ENCODE data around the gene YIF1B. TPM values are rescaled to one million over a fixed set of nuclear protein-coding genes. Genes with fewer than 3 reads are reported as not detected.

The YIF1B gene
- total RNA-seq, 4 donors from 2014 or later = 15.0 to 24.5 (median 18.4) TPM

GRCh38 chr19:38355728-38356725, 40.3 kb upstream of the YIF1B start:
- H3K27me3 ChIP-seq = peaks cover 62% of the 10 kb centered on the region
- no peaks in the 10 kb centered on the region for H3K36me3 ChIP-seq
- no peaks in the 10 kb centered on the region for H3K9me3 ChIP-seq
- in situ Hi-C loops (cut with MboI; ENCODE audit: low pct_ligation_motif_present in 1 of 4, low pct_unique_long_range_greater_than_20kb in 1 of 4, low sequenced_read_pairs in 3 of 4) (no loop called here), intact Hi-C loops (cut with DNase I; ENCODE audit: low total_unique reads) (no loop called here)
- TF ChIP-seq POLR2A (IDR thresholded peaks at IDR 0.05) (peak; percentile 7), CTCF (IDR thresholded peaks at IDR 0.05) (no peak), EP300 (IDR thresholded peaks at IDR 0.05; ENCODE audit: low read depth) (no peak)
- no peak for DNase-seq
- 75 to 100% methylated on average over 1 to 16 of the region's 16 CpGs for WGBS, 2 donors (ENCODE audit: low coverage in 1 of 2)
- no peak overlapping the region for H3K4me3 ChIP-seq
- no peak overlapping the region for H3K27ac ChIP-seq
- peaks cover 0 to under 1% (median 0%) of the 10 kb centered on the region in 4 donors for H3K4me1 ChIP-seq

GRCh38 chr19:38352611-38353010, 36.9 kb upstream of the YIF1B start:
- intact Hi-C loops (cut with DNase I; ENCODE audit: low total_unique reads) (no loop called here), in situ Hi-C loops (cut with MboI; ENCODE audit: low pct_ligation_motif_present in 1 of 4, low pct_unique_long_range_greater_than_20kb in 1 of 4, low sequenced_read_pairs in 3 of 4) (no loop called here)
- Histone ChIP-seq H3K27ac (no peak overlapping the region), H3K9me3 (no peaks in the 10 kb centered on the region), H3K4me1 (no peaks in the 10 kb centered on the region), H3K36me3 (no peaks in the 10 kb centered on the region), H3K4me3 (no peak overlapping the region), H3K27me3 (peaks cover 27% of the 10 kb centered on the region)
- WGBS, 2 donors (ENCODE audit: low coverage in 1 of 2) = 72 to 76% methylated on average over 4 to 8 of the region's 8 CpGs
- DNase-seq = no peak
- TF ChIP-seq CTCF (IDR thresholded peaks at IDR 0.05) (no peak), POLR2AphosphoS5 (IDR thresholded peaks at IDR 0.05) (no peak), EP300 (IDR thresholded peaks at IDR 0.05; ENCODE audit: low read depth) (no peak), POLR2A (IDR thresholded peaks at IDR 0.05) (no peak)

GRCh38 chr19:38351865-38352395, 36.2 kb upstream of the YIF1B start:
- 69% methylated on average over 9 of the region's 9 CpGs; no CpG with 5 or more reads in 1 of the 2 donors for WGBS, 2 donors (ENCODE audit: low coverage in 1 of 2)
- H3K36me3 ChIP-seq = no peaks in the 10 kb centered on the region
- H3K27ac ChIP-seq = no peak overlapping the region
- no peaks in the 10 kb centered on the region for H3K9me3 ChIP-seq
- peaks cover 21% of the 10 kb centered on the region for H3K27me3 ChIP-seq
- TF ChIP-seq EP300 (IDR thresholded peaks at IDR 0.05; ENCODE audit: low read depth) = no peak
- peak; percentile 8 for TF ChIP-seq POLR2A (IDR thresholded peaks at IDR 0.05)
- in situ Hi-C loops (cut with MboI; ENCODE audit: low pct_ligation_motif_present in 1 of 4, low pct_unique_long_range_greater_than_20kb in 1 of 4, low sequenced_read_pairs in 3 of 4) (no loop called here), intact Hi-C loops (cut with DNase I; ENCODE audit: low total_unique reads) (no loop called here)
- no peak overlapping the region for H3K4me3 ChIP-seq
- H3K4me1 ChIP-seq = no peaks in the 10 kb centered on the region
- no peak for DNase-seq

- in situ Hi-C loops (cut with MboI; ENCODE audit: low pct_ligation_motif_present in 1 of 4, low pct_unique_long_range_greater_than_20kb in 1 of 4, low sequenced_read_pairs in 3 of 4) (no loop called here), intact Hi-C loops (cut with DNase I; ENCODE audit: low total_unique reads) (no loop called here)
- no peaks in the 10 kb centered on the region for H3K4me1 ChIP-seq
- DNase-seq = no peak
- no peaks in the 10 kb centered on the region for H3K36me3 ChIP-seq
- H3K9me3 ChIP-seq = no peaks in the 10 kb centered on the region
- peaks cover 14% of the 10 kb centered on the region for H3K27me3 ChIP-seq
- WGBS, 2 donors (ENCODE audit: low coverage in 1 of 2) = 88 to 100% methylated on average over 1 to 3 of the region's 3 CpGs
- no peak overlapping the region for H3K4me3 ChIP-seq
- H3K27ac ChIP-seq = no peak overlapping the region
- no peak for TF ChIP-seq POLR2AphosphoS5 (IDR thresholded peaks at IDR 0.05)
- no peak for TF ChIP-seq CTCF (IDR thresholded peaks at IDR 0.05)
- TF ChIP-seq POLR2A (IDR thresholded peaks at IDR 0.05) = no peak
- no peak for TF ChIP-seq EP300 (IDR thresholded peaks at IDR 0.05; ENCODE audit: low read depth)
These were observed 35.1 kb upstream of the YIF1B start for GRCh38 chr19:38350883-38351282.
